GM12878 (cell line): Measurements from ENCODE around the gene SRSF9. TPM values are rescaled to one million over a fixed set of nuclear protein-coding genes. Genes with fewer than 3 reads are reported as not detected.

Source experiments
- ATAC-seq: fragments of 200-7000 bp; cut with Tn5 transposase; 3 replicates; pipeline ENCODE4 v1.9.1; 2020; ENCODE audit warnings: mild to moderate bottlenecking, moderate library complexity
- BruUV-seq: library from RNA; stranded (reverse); fragments of 400-500 nt; replicated peaks from 2 replicates; lab custom pipeline; 2021; lab: Mats Ljungman, UMichigan
- CTCF ChIA-PET: fragments of 300-600 bp; sonication (Branson Sonifier 250); formaldehyde crosslinking; extraction: SDS; loops from one replicate; lab custom pipeline; 2021; ENCODE audit warnings: inconsistent platforms; lab: Yijun Ruan, JAX
- POLR2A ChIA-PET: fragments of 350-600 bp; formaldehyde crosslinking; extraction: SDS; loops from one replicate; lab custom pipeline; 2021; ENCODE audit warnings: inconsistent platforms; lab: Charles Lee
- RAD21 ChIA-PET: fragments of 300-600 bp; sonication (Branson Sonifier 250); formaldehyde crosslinking; loops from one replicate; lab custom pipeline; 2023; ENCODE audit warnings: antibody characterized with exemption; ENCODE audit not compliant: unreplicated experiment; lab: Charles Lee
- SMC1A ChIA-PET: fragments of 300-600 bp; sonication (Branson Sonifier 250); formaldehyde crosslinking; loops from one replicate; lab custom pipeline; 2023; ENCODE audit not compliant: unreplicated experiment, uncharacterized antibody; lab: Charles Lee
- DNase-seq: peaks from one replicate; pipeline ENCODE4 v3.0.0-alpha.2; 2011; ENCODE audit warnings: low read depth, low spot score
- FAIRE-seq: peaks from 3 replicates; lab custom pipeline; 2011; peaks lifted over from hg19 to GRCh38; lab: Jason Lieb, UNC
- H2AFZ ChIP-seq: 2 replicates; pipeline ENCODE4 v1.6.0; 2011; ENCODE audit warnings: low read depth, low read length, control low read depth; ENCODE audit not compliant: control insufficient read depth
- H3K27ac ChIP-seq: 2 replicates; pipeline ENCODE4 v1.5.1; 2011; ENCODE audit warnings: control low read depth; ENCODE audit not compliant: control insufficient read depth, insufficient read depth
- H3K27me3 ChIP-seq, 2 experiments: replicated peaks in 1 of 2; 2 replicates each; pipeline versions ENCODE4 v1.6.0 to v1.6.1; 2011; ENCODE audit warnings: low read length in 1 of 2; ENCODE audit not compliant: control insufficient read depth in 2 of 2, insufficient read depth in 2 of 2
- H3K36me3 ChIP-seq, 2 experiments: 2 replicates each; pipeline ENCODE4 v1.5.1; 2011; ENCODE audit warnings: low read length in 1 of 2; ENCODE audit not compliant: control insufficient read depth in 2 of 2, insufficient read depth in 2 of 2
- H3K4me1 ChIP-seq: 2 replicates; pipeline ENCODE4 v1.6.1; 2011; ENCODE audit warnings: mild to moderate bottlenecking, low read length, moderate library complexity, mixed read lengths; ENCODE audit not compliant: control insufficient read depth, insufficient read depth
- H3K4me2 ChIP-seq: 2 replicates; pipeline ENCODE4 v1.6.0; 2011; ENCODE audit warnings: control low read depth; ENCODE audit not compliant: control insufficient read depth, insufficient read depth
- H3K4me3 ChIP-seq: fragments of 200-600 bp; sonication (generic); 2 replicates; pipeline ENCODE4 v1.5.1; 2016
- H3K79me2 ChIP-seq: 2 replicates; pipeline ENCODE4 v1.6.0; 2011; ENCODE audit warnings: low read length; ENCODE audit not compliant: control insufficient read depth, insufficient read depth
- H3K9ac ChIP-seq: 2 replicates; pipeline ENCODE4 v1.8.0; 2011; ENCODE audit warnings: low read length, control low read depth, mixed read lengths; ENCODE audit not compliant: control insufficient read depth, insufficient read depth
- H3K9me3 ChIP-seq: replicated peaks from 3 replicates; pipeline ENCODE4 v1.5.1; 2011; ENCODE audit warnings: mild to moderate bottlenecking, low read length; ENCODE audit not compliant: control insufficient read depth, insufficient read depth
- H4K20me1 ChIP-seq: 2 replicates; pipeline ENCODE4 v1.6.0; 2011; ENCODE audit not compliant: control insufficient read depth, insufficient read depth
- CEBPB ChIP-seq, 2 experiments: fragments of 150-350 bp in 1 of 2; IDR thresholded peaks; 2 replicates each; pipeline ENCODE4 v1.6.1; 2012 to 2014; ENCODE audit warnings: low read depth in 2 of 2, low read length in 2 of 2, borderline replicate concordance in 1 of 2, inconsistent platforms in 1 of 2
- CHD2 ChIP-seq: IDR thresholded peaks from 2 replicates; pipeline ENCODE4 v1.6.1; 2011; ENCODE audit warnings: low read depth, low read length, improper control_type of control experiment, borderline replicate concordance
- IRF4 ChIP-seq: IDR thresholded peaks from 2 replicates; pipeline ENCODE4 v1.6.1; 2011; ENCODE audit warnings: low read depth, low read length
- POLR2AphosphoS5 ChIP-seq: IDR thresholded peaks from 2 replicates; pipeline ENCODE4 v1.6.1; 2011; ENCODE audit warnings: mild to moderate bottlenecking, low read length, inconsistent platforms
- WGBS: methylation state at CpG from one replicate; pipeline ENCODE4 v1.1.6; 2016; ENCODE audit warnings: low lambda C conversion rate; ENCODE audit not compliant: insufficient replicate concordance, insufficient coverage; ENCODE audit errors: missing lambda C conversion rate; 5-methylcytosine and 5-hydroxymethylcytosine counted together
- in situ Hi-C: fragments of 300-500 bp; cut with MboI; formaldehyde crosslinking; loops from 9 replicates; pipeline ENCODE4 v1.14.3; 2018; ENCODE audit warnings: mixed read lengths
- intact Hi-C: fragments of 100-400 bp; cut with micrococcal nuclease; formaldehyde crosslinking; loops from one replicate; pipeline ENCODE4 v1.14.2; 2022; ENCODE audit not compliant: unreplicated experiment
- polyA plus RNA-seq, 11 experiments: library from polyadenylated mRNA; depleted of rRNA in 4 of 11; unstranded in 6 of 11; stranded (reverse) in 5 of 11; fragments of >200 nt; fragmentation: Nextera tagmentation in 4 of 11; fragmentation: Illumina TruSeq in 1 of 11; extraction: Ambion mirVana in 4 of 11; extraction: Trizol in 1 of 11; gene quantifications; 1 replicate in 1 of 11; 2 replicates in 10 of 11; pipeline versions ENCODE4 v1.2.1 to v1.2.3, GENCODE V29; 2011 to 2016; ENCODE audit warnings: inconsistent platforms in 2 of 11, missing spikeins in 2 of 11, low read depth in 1 of 11
- total RNA-seq, 4 experiments: library from RNA; depleted of rRNA in 3 of 4; stranded (reverse); fragments of >200 nt in 3 of 4; fragmentation: Illumina TruSeq in 1 of 4; extraction: Trizol in 1 of 4; gene quantifications; 2 replicates each; pipeline versions ENCODE4 v1.2.1 to v1.2.3, GENCODE V29; 2013 to 2021

Gene SRSF9
- total and polyA plus RNA-seq, 10 of the 15 experiments (the other 5 are each of a cell fraction or from before 2014, with no cell fraction given) = 56.2 to 510 (median 186) TPM

DNA sequence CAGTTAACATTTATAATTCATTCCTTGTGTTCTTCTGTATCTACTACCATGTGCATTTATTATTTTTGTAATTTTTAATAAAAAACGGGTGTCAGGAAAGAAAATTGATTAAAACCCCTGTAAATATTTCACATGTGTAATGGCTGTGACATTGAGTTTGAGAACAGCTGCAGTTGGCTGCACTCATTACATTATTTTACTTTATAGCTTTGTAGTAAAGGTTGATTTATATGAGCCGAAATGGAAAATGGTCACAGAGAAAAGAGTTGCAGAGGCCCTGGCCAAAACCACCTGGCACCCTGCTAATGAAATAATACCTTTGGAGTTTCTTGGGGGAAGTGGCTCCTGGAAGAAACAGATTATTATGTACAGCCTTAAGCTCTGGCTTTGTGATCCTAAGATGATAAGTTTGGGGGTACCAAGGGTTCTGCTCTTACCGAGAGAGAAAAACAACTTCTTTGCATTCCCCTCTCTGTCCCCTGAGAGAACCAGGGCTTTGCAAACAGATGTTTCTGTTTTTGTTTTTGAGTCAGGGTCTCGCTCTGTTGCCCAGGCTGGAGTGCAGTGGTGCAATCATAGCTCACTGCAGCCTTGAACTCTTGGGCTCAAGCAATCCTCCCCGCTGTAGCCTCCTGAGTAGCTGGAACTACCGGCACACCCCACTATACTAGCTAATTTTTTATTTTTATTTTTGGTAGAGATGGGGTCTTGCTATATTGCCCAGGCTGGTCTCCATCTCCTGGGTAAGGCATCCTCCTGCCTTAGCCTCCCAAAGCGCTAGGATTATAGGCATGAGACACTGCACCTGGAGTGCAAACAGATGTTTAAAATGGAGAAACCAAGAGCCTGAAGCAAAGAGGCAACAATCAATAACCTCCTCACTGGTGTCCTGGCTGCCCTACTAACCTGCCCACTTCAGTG, 16.7 kb upstream of the SRSF9 start:
- peak; percentile 28; the same call in 2 of the 3 replicates for ATAC-seq
- SMC1A ChIA-PET = interaction anchor here (0.7 to 1.1 kb wide), 3 partner anchors 9 to 28 kb away, joined by 3 read pairs; no protein-coding TSS in a partner anchor
- H3K27ac ChIP-seq = no peak overlapping the region
- in situ Hi-C loops = no loop called here
- intact Hi-C loops = no loop called here
- no peak for FAIRE-seq
- DNase-seq = no peak
- H4K20me1 ChIP-seq = no peaks in the 10 kb centered on the region
- RAD21 ChIA-PET = interaction anchor here (0.7 kb wide), 1 partner anchor 45 kb away, joined by 4 read pairs; no protein-coding TSS in a partner anchor
- no peak overlapping the region for H2AFZ ChIP-seq
- H3K4me1 ChIP-seq = no peaks in the 10 kb centered on the region; the same call in 1 of the 2 replicates
- no peak overlapping the region for H3K4me3 ChIP-seq
- no peaks in the 10 kb centered on the region for H3K27me3 ChIP-seq
- TF ChIP-seq IRF4 = no peak
- TF ChIP-seq CHD2 = no peak
- TF ChIP-seq, all 136 proteins: peak for 0
- peak overlapping the region; percentile 7; the same call in 1 of the 2 replicates for H3K4me2 ChIP-seq
- H3K36me3 ChIP-seq = no peaks in the 10 kb centered on the region
- ChIA-PET POLR2A (interaction anchor here (0.7 kb wide), 1 partner anchor 17 kb away, joined by 4 read pairs; no protein-coding TSS in a partner anchor), CTCF (interaction anchor here (0.6 to 1.8 kb wide), 4 partner anchors 8 to 119 kb away, joined by 3 to 9 read pairs (median 5); no protein-coding TSS in a partner anchor)
- H3K9ac ChIP-seq = no peak overlapping the region
- H3K79me2 ChIP-seq = no peaks in the 10 kb centered on the region
- no TSS peak for BruUV-seq
- H3K9me3 ChIP-seq = no peaks in the 10 kb centered on the region
- 18% methylated on average over 7 of the region's 7 CpGs for WGBS

DNA sequence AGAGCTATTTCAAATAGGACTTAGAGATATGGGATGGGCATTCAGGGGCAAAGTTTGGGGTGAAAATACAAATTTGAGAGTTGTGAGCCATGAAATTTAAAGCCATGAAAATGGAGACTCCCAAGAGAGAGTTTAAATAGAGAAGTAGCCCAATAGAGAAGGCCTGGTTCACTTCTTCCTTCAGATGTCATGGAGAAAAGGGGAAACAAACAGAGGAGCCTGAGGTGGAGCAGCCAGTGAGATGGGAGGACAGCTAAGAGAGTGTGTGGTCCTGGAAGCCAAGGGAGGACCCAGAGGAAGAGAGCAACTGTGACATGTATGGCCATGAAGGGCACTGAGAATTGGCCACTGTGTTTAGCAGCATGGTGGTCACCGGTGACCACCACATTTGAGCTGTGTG, 14.1 kb upstream of the SRSF9 start:
- no peak overlapping the region for H3K9ac ChIP-seq
- no peaks in the 10 kb centered on the region; the same call in 1 of the 2 replicates for H3K4me1 ChIP-seq
- BruUV-seq = no TSS peak
- in situ Hi-C loops (no loop called here), intact Hi-C loops (no loop called here)
- ChIA-PET RAD21 (no interaction called here), POLR2A (interaction anchor here (0.6 to 0.7 kb wide), 2 partner anchors 55 to 198 kb away, joined by 3 read pairs; no protein-coding TSS in a partner anchor), SMC1A (interaction anchor here (0.9 kb wide), 1 partner anchor 9 kb away, joined by 3 read pairs; no protein-coding TSS in a partner anchor), CTCF (interaction anchor here (0.6 to 2.0 kb wide), 5 partner anchors 11 to 307 kb away, joined by 3 to 7 read pairs (median 3); partner anchors contain the start of genes DYNLL1 and SIRT4)
- DNase-seq (no peak), FAIRE-seq (no peak), ATAC-seq (no peak)
- no peaks in the 10 kb centered on the region for H3K79me2 ChIP-seq
- no peak overlapping the region for H3K4me2 ChIP-seq
- H3K9me3 ChIP-seq = no peaks in the 10 kb centered on the region
- WGBS = 100% methylated on average over 1 of the region's 1 CpG
- no peak overlapping the region for H3K4me3 ChIP-seq
- no peak overlapping the region for H2AFZ ChIP-seq
- no peak overlapping the region for H3K27ac ChIP-seq
- no peaks in the 10 kb centered on the region for H3K27me3 ChIP-seq
- TF ChIP-seq CEBPB (IDR thresholded peaks at IDR 0.05; ENCODE audit: borderline replicate concordance in 1 of 2, low read depth in 2 of 2, low read length in 2 of 2) = no peak
- TF ChIP-seq POLR2AphosphoS5 = no peak
- H3K36me3 ChIP-seq = no peaks in the 10 kb centered on the region
- no peaks in the 10 kb centered on the region for H4K20me1 ChIP-seq
